ENCODE measurements around the gene DR1. TPM values are rescaled to one million over a fixed set of nuclear protein-coding genes. Genes with fewer than 3 reads are reported as not detected.

The DR1 gene
- total RNA-seq, 2 donors from 2014 or later = 44.3 to 56.4 TPM

DNA sequence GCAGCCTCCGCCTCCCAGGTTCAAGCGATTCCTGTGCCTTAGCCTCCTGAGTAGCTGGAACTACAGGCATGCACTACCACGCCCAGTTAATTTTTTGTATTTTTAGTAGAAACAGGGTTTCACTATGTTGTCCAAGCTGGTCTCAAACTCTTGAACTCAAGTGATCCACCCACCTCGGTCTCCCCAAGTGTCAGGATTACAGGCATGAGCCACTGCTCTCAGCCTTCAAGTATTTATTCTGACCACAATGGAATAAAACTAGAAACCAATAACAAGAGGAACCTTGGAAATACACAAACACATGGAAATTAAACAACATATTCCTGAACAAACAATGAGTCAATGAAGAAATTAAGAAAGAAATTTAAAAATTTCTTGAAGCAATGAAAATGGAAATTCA is 32.7 kb upstream of the DR1 start:
- TF ChIP-seq, protein P1, sequence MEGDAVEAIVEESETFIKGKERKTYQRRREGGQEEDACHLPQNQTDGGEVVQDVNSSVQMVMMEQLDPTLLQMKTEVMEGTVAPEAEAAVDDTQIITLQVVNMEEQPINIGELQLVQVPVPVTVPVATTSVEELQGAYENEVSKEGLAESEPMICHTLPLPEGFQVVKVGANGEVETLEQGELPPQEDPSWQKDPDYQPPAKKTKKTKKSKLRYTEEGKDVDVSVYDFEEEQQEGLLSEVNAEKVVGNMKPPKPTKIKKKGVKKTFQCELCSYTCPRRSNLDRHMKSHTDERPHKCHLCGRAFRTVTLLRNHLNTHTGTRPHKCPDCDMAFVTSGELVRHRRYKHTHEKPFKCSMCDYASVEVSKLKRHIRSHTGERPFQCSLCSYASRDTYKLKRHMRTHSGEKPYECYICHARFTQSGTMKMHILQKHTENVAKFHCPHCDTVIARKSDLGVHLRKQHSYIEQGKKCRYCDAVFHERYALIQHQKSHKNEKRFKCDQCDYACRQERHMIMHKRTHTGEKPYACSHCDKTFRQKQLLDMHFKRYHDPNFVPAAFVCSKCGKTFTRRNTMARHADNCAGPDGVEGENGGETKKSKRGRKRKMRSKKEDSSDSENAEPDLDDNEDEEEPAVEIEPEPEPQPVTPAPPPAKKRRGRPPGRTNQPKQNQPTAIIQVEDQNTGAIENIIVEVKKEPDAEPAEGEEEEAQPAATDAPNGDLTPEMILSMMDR (conservative IDR thresholded peaks at IDR 0.05) = no peak
- H3K27ac ChIP-seq (ENCODE audit: low read depth, low read length) = no peak overlapping the region
- H3K4me1 Mint-ChIP-seq = no peaks in the 10 kb centered on the region
- H3K9me3 Mint-ChIP-seq = no peaks in the 10 kb centered on the region
- H3K9ac ChIP-seq (ENCODE audit: extremely low read depth, low read length, poor library complexity, severe bottlenecking) = no peak overlapping the region
- H3K4me1 ChIP-seq (ENCODE audit: control insufficient read depth, insufficient read depth, low read length) = no peaks in the 10 kb centered on the region
- no peak overlapping the region for H3K4me3 ChIP-seq (ENCODE audit: low read length)
- no peaks in the 10 kb centered on the region for H3K27me3 Mint-ChIP-seq (ENCODE audit: insufficient read depth)
- H3K36me3 ChIP-seq (ENCODE audit: control insufficient read depth, insufficient read depth, low read length) = no peaks in the 10 kb centered on the region
- WGBS, 2 experiments (ENCODE audit: insufficient coverage in 1 of 2, insufficient read length in 1 of 2) = 91 to 92% methylated on average over 2 to 4 of the region's 4 CpGs
- no peaks in the 10 kb centered on the region for H3K27me3 ChIP-seq (ENCODE audit: control insufficient read depth, insufficient read depth, low read length, poor library complexity, severe bottlenecking)
- H3K4me3 Mint-ChIP-seq = no peak overlapping the region
- no peak for DNase-seq
- peaks cover 13% of the 10 kb centered on the region for H3K36me3 Mint-ChIP-seq (ENCODE audit: low read depth)
- H3K9me3 ChIP-seq (ENCODE audit: control insufficient read depth, low read length) = no peaks in the 10 kb centered on the region
- no peak overlapping the region for H3K27ac Mint-ChIP-seq

DNA sequence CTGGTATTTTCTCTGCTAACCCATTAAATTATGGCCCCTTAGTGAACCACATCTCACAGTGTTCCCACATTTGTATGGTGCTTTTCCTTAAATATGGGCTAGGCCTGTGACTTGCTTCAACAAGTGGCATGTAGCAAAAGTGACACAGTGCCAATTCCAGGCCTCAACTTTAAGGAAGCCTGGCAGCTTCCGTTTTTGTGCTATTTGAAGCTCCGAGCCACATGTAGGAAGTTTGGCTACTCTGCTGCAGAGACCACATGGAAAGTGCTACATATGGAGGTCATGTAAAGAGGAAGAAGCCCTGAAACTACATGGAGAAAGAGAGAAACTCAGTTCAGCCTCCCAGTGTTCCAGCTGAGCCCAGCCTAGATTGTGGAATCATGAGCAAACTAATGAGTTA is 28.5 kb upstream of the DR1 start:
- H3K36me3 Mint-ChIP-seq (ENCODE audit: low read depth) = peaks cover 18% of the 10 kb centered on the region

DNA sequence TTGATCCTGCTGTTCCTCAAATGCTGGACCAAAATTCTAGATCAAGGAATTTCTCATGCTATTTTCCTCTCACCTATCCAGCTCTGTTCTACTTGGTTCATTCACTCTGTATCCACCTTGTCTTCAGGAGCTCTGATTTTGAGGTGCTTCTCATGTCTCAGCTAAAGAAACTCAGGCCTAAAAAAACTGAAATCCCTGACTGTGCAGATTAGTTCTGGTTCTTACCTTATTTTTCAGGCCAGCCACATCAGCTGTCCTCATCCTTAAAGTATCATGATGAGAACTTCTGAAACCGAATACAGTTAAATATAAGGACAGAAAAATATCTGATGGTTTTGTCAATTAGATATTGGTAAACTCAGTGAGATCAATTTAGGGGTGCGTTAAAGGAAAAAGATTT is 27.8 kb upstream of the DR1 start:
- Histone ChIP-seq H3K9me3 (ENCODE audit: control insufficient read depth, low read length) (peaks cover 13% of the 10 kb centered on the region), H3K36me3 (ENCODE audit: control insufficient read depth, insufficient read depth, low read length) (no peaks in the 10 kb centered on the region), H3K4me3 (ENCODE audit: low read length) (no peak overlapping the region), H3K27ac (ENCODE audit: low read depth, low read length) (no peak overlapping the region), H3K4me1 (ENCODE audit: control insufficient read depth, insufficient read depth, low read length) (no peaks in the 10 kb centered on the region), H3K27me3 (ENCODE audit: control insufficient read depth, insufficient read depth, low read length, poor library complexity, severe bottlenecking) (no peaks in the 10 kb centered on the region), H3K9ac (ENCODE audit: extremely low read depth, low read length, poor library complexity, severe bottlenecking) (no peak overlapping the region)
- no peak overlapping the region for H3K4me3 Mint-ChIP-seq
- H3K36me3 Mint-ChIP-seq (ENCODE audit: low read depth) = peaks cover 16% of the 10 kb centered on the region
- peaks cover 11% of the 10 kb centered on the region for H3K9me3 Mint-ChIP-seq
- TF ChIP-seq, protein P1 (conservative IDR thresholded peaks at IDR 0.05) = no peak
- no peaks in the 10 kb centered on the region for H3K4me1 Mint-ChIP-seq
- no peaks in the 10 kb centered on the region for H3K27me3 Mint-ChIP-seq (ENCODE audit: insufficient read depth)
- no peak overlapping the region for H3K27ac Mint-ChIP-seq
- WGBS, 2 experiments (ENCODE audit: insufficient coverage in 1 of 2, insufficient read length in 1 of 2) = 93% methylated on average over 2 of the region's 2 CpGs
- DNase-seq = no peak

More for the DNA sequence above, 28.5 kb upstream of the DR1 start:
- H3K4me3 Mint-ChIP-seq = no peak overlapping the region
- no peak overlapping the region for H3K27ac Mint-ChIP-seq
- Histone ChIP-seq H3K4me1 (ENCODE audit: control insufficient read depth, insufficient read depth, low read length) (no peaks in the 10 kb centered on the region), H3K27ac (ENCODE audit: low read depth, low read length) (no peak overlapping the region), H3K36me3 (ENCODE audit: control insufficient read depth, insufficient read depth, low read length) (no peaks in the 10 kb centered on the region), H3K4me3 (ENCODE audit: low read length) (no peak overlapping the region), H3K9ac (ENCODE audit: extremely low read depth, low read length, poor library complexity, severe bottlenecking) (no peak overlapping the region), H3K9me3 (ENCODE audit: control insufficient read depth, low read length) (peaks cover 13% of the 10 kb centered on the region), H3K27me3 (ENCODE audit: control insufficient read depth, insufficient read depth, low read length, poor library complexity, severe bottlenecking) (no peaks in the 10 kb centered on the region)
- no peak for DNase-seq
- H3K9me3 Mint-ChIP-seq = peaks cover 11% of the 10 kb centered on the region
- TF ChIP-seq, protein P1 (conservative IDR thresholded peaks at IDR 0.05) = no peak
- no peaks in the 10 kb centered on the region for H3K27me3 Mint-ChIP-seq (ENCODE audit: insufficient read depth)
- 91 to 93% methylated on average over 2 of the region's 2 CpGs for WGBS, 2 experiments (ENCODE audit: insufficient coverage in 1 of 2, insufficient read length in 1 of 2)
- H3K4me1 Mint-ChIP-seq = no peaks in the 10 kb centered on the region

All from endodermal cell (in vitro differentiated cells).